Measurements from ENCODE around the gene HTATIP2.

DNA sequence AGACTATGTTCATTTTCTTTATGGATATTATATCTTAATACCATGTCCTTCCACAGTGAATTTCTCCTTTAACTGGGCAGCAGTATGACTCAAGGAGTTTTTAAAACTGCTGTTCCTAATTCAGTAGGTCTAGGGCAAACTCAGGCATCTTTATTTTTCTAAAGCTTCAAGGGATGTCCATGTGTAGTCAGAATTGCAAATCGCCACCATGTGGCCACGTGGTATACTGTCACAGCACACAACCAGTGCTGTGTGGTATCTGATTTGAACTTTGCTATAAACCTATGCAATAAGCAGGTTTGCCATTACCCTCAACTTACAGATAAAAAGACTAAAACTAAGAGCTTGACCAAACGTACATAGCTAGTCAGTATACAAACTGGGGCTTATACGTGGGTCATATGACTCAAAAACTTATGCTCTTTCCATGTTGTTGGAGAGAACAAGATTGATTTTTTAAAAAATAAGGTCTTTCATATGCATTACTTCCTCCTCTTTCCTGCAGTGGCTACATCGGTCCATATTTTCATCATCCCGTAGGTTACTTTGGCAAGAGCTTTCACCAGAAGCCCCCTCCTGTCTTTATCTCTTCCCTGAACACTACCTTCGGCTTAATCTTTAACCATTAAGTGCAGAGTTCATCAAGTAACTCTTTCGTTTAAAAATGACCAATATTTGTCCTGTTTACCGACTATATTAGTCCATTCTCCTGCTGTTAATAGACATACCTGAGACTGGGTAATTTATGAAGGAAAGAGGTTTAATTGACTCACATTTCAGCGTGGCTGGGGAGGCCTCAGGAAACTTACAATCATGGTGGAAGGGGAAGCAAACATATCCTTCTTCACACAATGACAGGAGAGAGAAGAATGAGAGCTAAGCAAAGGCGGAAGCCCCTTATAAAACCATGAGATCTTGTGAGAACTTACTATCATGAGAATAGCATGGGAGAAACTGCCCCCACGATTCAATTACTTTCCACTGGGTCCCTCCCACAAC lies 8.0 kb upstream of the HTATIP2 start:
- TF ChIP-seq EZH2 (IDR thresholded peaks at IDR 0.05; ENCODE audit: borderline replicate concordance, low read length): no peak
- TF ChIP-seq, protein P1, sequence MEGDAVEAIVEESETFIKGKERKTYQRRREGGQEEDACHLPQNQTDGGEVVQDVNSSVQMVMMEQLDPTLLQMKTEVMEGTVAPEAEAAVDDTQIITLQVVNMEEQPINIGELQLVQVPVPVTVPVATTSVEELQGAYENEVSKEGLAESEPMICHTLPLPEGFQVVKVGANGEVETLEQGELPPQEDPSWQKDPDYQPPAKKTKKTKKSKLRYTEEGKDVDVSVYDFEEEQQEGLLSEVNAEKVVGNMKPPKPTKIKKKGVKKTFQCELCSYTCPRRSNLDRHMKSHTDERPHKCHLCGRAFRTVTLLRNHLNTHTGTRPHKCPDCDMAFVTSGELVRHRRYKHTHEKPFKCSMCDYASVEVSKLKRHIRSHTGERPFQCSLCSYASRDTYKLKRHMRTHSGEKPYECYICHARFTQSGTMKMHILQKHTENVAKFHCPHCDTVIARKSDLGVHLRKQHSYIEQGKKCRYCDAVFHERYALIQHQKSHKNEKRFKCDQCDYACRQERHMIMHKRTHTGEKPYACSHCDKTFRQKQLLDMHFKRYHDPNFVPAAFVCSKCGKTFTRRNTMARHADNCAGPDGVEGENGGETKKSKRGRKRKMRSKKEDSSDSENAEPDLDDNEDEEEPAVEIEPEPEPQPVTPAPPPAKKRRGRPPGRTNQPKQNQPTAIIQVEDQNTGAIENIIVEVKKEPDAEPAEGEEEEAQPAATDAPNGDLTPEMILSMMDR (conservative IDR thresholded peaks at IDR 0.05 in 1 of 2, IDR thresholded peaks at IDR 0.05 in 1 of 2; ENCODE audit: extremely low read depth in 1 of 2, insufficient read depth in 1 of 2, low read depth in 1 of 2, low read length in 2 of 2): peak; percentile 72

Measured in mammary epithelial cell (primary cell).